Left cardiac atrium (tissue), 4 donors: Measurements from ENCODE around the gene CXCL14. TPM values are rescaled to one million over a fixed set of nuclear protein-coding genes. Genes with fewer than 3 reads are reported as not detected.
"Not testable (repeated sequence)": the region's sequence is repeated elsewhere in the genome, so short reads cannot be mapped to it uniquely, and the experiment has no call there.

Experiments used
- ATAC-seq, 2 donors: fragments of 200-7000 bp; cut with Tn5 transposase; one replicate each; pipeline ENCODE4 v1.9.1; 2020; ENCODE audit warnings: mild to moderate bottlenecking in 2 of 2, moderate library complexity in 2 of 2
- DNase-seq: peaks from one replicate; pipeline ENCODE4 v3.0.0-alpha.2; 2020
- intact Hi-C, 2 donors: fragments of 100-400 bp; cut with DNase I; formaldehyde crosslinking; loops; one replicate each; pipeline versions ENCODE4 v1.14.1 to v1.15.1; 2022 to 2023
- total RNA-seq, 2 donors: library from RNA; stranded (reverse); fragmentation: NEBNext Ultra II Directional; extraction: Animal tissue kit (Norgen Biotek cat#: 25700); gene quantifications; one replicate each; pipeline ENCODE4 v1.2.1, GENCODE V29; 2021
- donor health status: DM: no; HTN: yes; CAD: no.
- donor health status: DM: no; HTN: yes; CAD: no; lungs with severe emphysema.
- donor health status: DM: yes; HTN: yes; CAD: no.
- donor health status: Dilated cardiomyopathy.

CXCL14 gene
- total RNA-seq, 2 donors from 2014 or later, result 11.2 to 11.7 TPM

- intact Hi-C loops, result no loop called here
Observed at GRCh38 chr5:135534609-135535419, 44.0 kb downstream of the CXCL14 start.

GRCh38 chr5:135533794-135534193 is 45.0 kb downstream of the CXCL14 start:
- no peak for ATAC-seq
- intact Hi-C loops, result no loop called here
- no peak for DNase-seq

More at GRCh38 chr5:135534609-135535419, 44.0 kb downstream of the CXCL14 start:
- no peak for DNase-seq
- no peak for ATAC-seq

- intact Hi-C loops, result no loop called here
- no peak for DNase-seq
- ATAC-seq, result no peak
Observed at GRCh38 chr5:135533334-135533733, 45.5 kb downstream of the CXCL14 start.

GRCh38 chr5:135529576-135529975 is 49.2 kb downstream of the CXCL14 start:
- intact Hi-C loops, DNase-seq, ATAC-seq: not testable (repeated sequence)

- intact Hi-C loops, result no loop called here
- ATAC-seq (no peak), DNase-seq (no peak)
Observed at GRCh38 chr5:135526924-135527323, 51.9 kb downstream of the CXCL14 start.

GRCh38 chr5:135521964-135522363 is 56.8 kb downstream of the CXCL14 start:
- DNase-seq, result no peak
- intact Hi-C loops, result no loop called here
- ATAC-seq, result no peak

Other genes with a start within 250 kb of the CXCL14 start
- gene MACROH2A1, start 179.8 kb downstream of the CXCL14 start, total RNA-seq, result 100 to 1,000 TPM; 101 to 138 TPM
- not detected for gene DCANP1, start 131.6 kb downstream of the CXCL14 start, total RNA-seq
- not detected for gene TIFAB, start 126.6 kb downstream of the CXCL14 start, total RNA-seq
- gene NEUROG1, start 43.0 kb downstream of the CXCL14 start, total RNA-seq, result not detected